Karpas-422 (cell line): ENCODE data around the gene CRISP3. TPM values are rescaled to one million over a fixed set of nuclear protein-coding genes. Genes with fewer than 3 reads are reported as not detected.

Experiments
- DNase-seq: peaks from one replicate; pipeline ENCODE4 v3.0.0-alpha.2; 2015
- H2AFZ ChIP-seq: fragments of 200-600 bp; sonication (generic); 2 replicates; pipeline ENCODE4 v1.6.1; 2014; ENCODE audit warnings: antibody characterized with exemption, low read length, mixed read lengths
- H3K27ac ChIP-seq: fragments of 200-600 bp; sonication (generic); 2 replicates; pipeline ENCODE4 v1.5.1; 2014; ENCODE audit warnings: mild to moderate bottlenecking, low read length, moderate library complexity
- H3K27me3 ChIP-seq: fragments of 200-600 bp; sonication (generic); 2 replicates; pipeline ENCODE4 v1.6.1; 2014; ENCODE audit warnings: low read length, mixed read lengths
- H3K36me3 ChIP-seq: fragments of 200-600 bp; sonication (generic); 2 replicates; pipeline ENCODE4 v1.6.1; 2014; ENCODE audit warnings: low read length, mixed read lengths; ENCODE audit not compliant: insufficient read depth
- H3K4me1 ChIP-seq: fragments of 200-600 bp; sonication (generic); 2 replicates; pipeline ENCODE4 v1.6.1; 2014; ENCODE audit warnings: mild to moderate bottlenecking, low read length, mixed read lengths
- H3K4me2 ChIP-seq: fragments of 200-600 bp; sonication (generic); 2 replicates; pipeline ENCODE4 v1.6.1; 2014; ENCODE audit warnings: low read length, low read depth, mild to moderate bottlenecking; ENCODE audit not compliant: poor library complexity, severe bottlenecking
- H3K4me3 ChIP-seq: fragments of 200-600 bp; sonication (generic); 2 replicates; pipeline ENCODE4 v1.5.1; 2014; ENCODE audit warnings: mild to moderate bottlenecking, antibody characterized with exemption, low read length, mixed read lengths
- H3K79me2 ChIP-seq: fragments of 200-600 bp; sonication (generic); 2 replicates; pipeline ENCODE4 v1.6.1; 2014; ENCODE audit warnings: mild to moderate bottlenecking, low read length, mixed read lengths
- H3K9ac ChIP-seq: fragments of 200-600 bp; sonication (generic); 2 replicates; pipeline ENCODE4 v1.6.0; 2014; ENCODE audit warnings: low read length
- H3K9me2 ChIP-seq: fragments of 200-600 bp; sonication (generic), shearing (Covaris generic); replicated peaks from 2 replicates; pipeline ENCODE4 v1.6.0; 2014; ENCODE audit warnings: mild to moderate bottlenecking, low read length, moderate library complexity; ENCODE audit not compliant: insufficient read depth
- H3K9me3 ChIP-seq: fragments of 300-700, 200-600 bp; sonication (generic); 2 replicates; pipeline ENCODE4 v1.6.1; 2014; ENCODE audit warnings: low read length, mixed read lengths
- H4K20me1 ChIP-seq: fragments of 200-600 bp; sonication (generic); 2 replicates; pipeline ENCODE4 v1.6.1; 2014; ENCODE audit warnings: mild to moderate bottlenecking, antibody characterized with exemption, low read length, low read depth; ENCODE audit not compliant: insufficient read depth
- total RNA-seq: library from RNA; depleted of rRNA; stranded (reverse); fragments of >200 nt; shearing (Covaris generic); gene quantifications from 2 replicates; pipeline ENCODE4 v1.2.3, GENCODE V29; 2014; ENCODE audit warnings: low replicate concordance

The CRISP3 gene
- total RNA-seq, 1 experiment from 2014 or later = not detected

GRCh38 chr6:49772285-49772684, 28.1 kb upstream of the CRISP3 start:
- H3K27me3 ChIP-seq = no peaks in the 10 kb centered on the region

GRCh38 chr6:49766762-49767161, 22.6 kb upstream of the CRISP3 start:
- H3K9ac ChIP-seq = no peak overlapping the region
- H3K4me1 ChIP-seq = no peaks in the 10 kb centered on the region
- DNase-seq = no peak
- no peaks in the 10 kb centered on the region for H3K9me3 ChIP-seq
- no peak overlapping the region for H3K4me3 ChIP-seq
- H3K36me3 ChIP-seq = no peaks in the 10 kb centered on the region
- H3K27ac ChIP-seq = no peak overlapping the region
- H3K79me2 ChIP-seq = no peaks in the 10 kb centered on the region
- no peak overlapping the region for H3K4me2 ChIP-seq
- no peaks in the 10 kb centered on the region for H4K20me1 ChIP-seq
- no peaks in the 10 kb centered on the region for H3K27me3 ChIP-seq
- no peak overlapping the region for H2AFZ ChIP-seq
- no peaks in the 10 kb centered on the region for H3K9me2 ChIP-seq

More at GRCh38 chr6:49772285-49772684, 28.1 kb upstream of the CRISP3 start:
- Histone ChIP-seq H3K27ac (no peak overlapping the region), H4K20me1 (no peaks in the 10 kb centered on the region), H3K4me1 (no peaks in the 10 kb centered on the region), H3K36me3 (no peaks in the 10 kb centered on the region), H3K9me3 (no peaks in the 10 kb centered on the region), H3K79me2 (no peaks in the 10 kb centered on the region), H2AFZ (no peak overlapping the region), H3K4me2 (no peak overlapping the region), H3K4me3 (no peak overlapping the region), H3K9me2 (0 out of 2 replicates have a peak, but pooled peaks cover 3% of the 10 kb centered on the region), H3K9ac (no peak overlapping the region)
- no peak for DNase-seq

GRCh38 chr6:49764571-49765236, 20.5 kb upstream of the CRISP3 start:
- no peak for DNase-seq
- H4K20me1 ChIP-seq = no peaks in the 10 kb centered on the region
- H3K27me3 ChIP-seq = no peaks in the 10 kb centered on the region
- H3K9me3 ChIP-seq = no peaks in the 10 kb centered on the region
- no peaks in the 10 kb centered on the region for H3K4me1 ChIP-seq
- no peaks in the 10 kb centered on the region for H3K79me2 ChIP-seq
- no peak overlapping the region for H2AFZ ChIP-seq
- no peaks in the 10 kb centered on the region for H3K9me2 ChIP-seq
- no peak overlapping the region for H3K27ac ChIP-seq
- no peak overlapping the region for H3K4me2 ChIP-seq
- no peak overlapping the region for H3K4me3 ChIP-seq
- H3K36me3 ChIP-seq = no peaks in the 10 kb centered on the region
- H3K9ac ChIP-seq = no peak overlapping the region

GRCh38 chr6:49743429-49743828, 759 bp downstream of the CRISP3 start:
- H3K4me1 ChIP-seq = no peaks in the 10 kb centered on the region
- H3K4me2 ChIP-seq = no peak overlapping the region
- no peak for DNase-seq
- H2AFZ ChIP-seq = no peak overlapping the region
- no peak overlapping the region for H3K9ac ChIP-seq
- H3K36me3 ChIP-seq = no peaks in the 10 kb centered on the region
- no peaks in the 10 kb centered on the region for H3K9me2 ChIP-seq
- H3K9me3 ChIP-seq = no peaks in the 10 kb centered on the region
- no peaks in the 10 kb centered on the region for H3K79me2 ChIP-seq
- no peak overlapping the region for H3K27ac ChIP-seq
- H3K4me3 ChIP-seq = no peak overlapping the region
- no peaks in the 10 kb centered on the region for H3K27me3 ChIP-seq
- H4K20me1 ChIP-seq = no peaks in the 10 kb centered on the region

- Histone ChIP-seq H3K4me3 (no peak overlapping the region), H3K4me1 (no peaks in the 10 kb centered on the region), H3K9ac (no peak overlapping the region), H4K20me1 (no peaks in the 10 kb centered on the region), H3K27me3 (no peaks in the 10 kb centered on the region), H3K4me2 (no peak overlapping the region), H2AFZ (no peak overlapping the region), H3K9me2 (no peaks in the 10 kb centered on the region), H3K27ac (no peak overlapping the region), H3K79me2 (no peaks in the 10 kb centered on the region), H3K9me3 (no peaks in the 10 kb centered on the region), H3K36me3 (no peaks in the 10 kb centered on the region)
- no peak for DNase-seq
Observed at GRCh38 chr6:49739423-49739822, 4.8 kb downstream of the CRISP3 start.

- Histone ChIP-seq H3K9ac (no peak overlapping the region), H3K79me2 (no peaks in the 10 kb centered on the region), H3K4me1 (no peaks in the 10 kb centered on the region), H3K27ac (no peak overlapping the region), H2AFZ (no peak overlapping the region), H4K20me1 (no peaks in the 10 kb centered on the region), H3K9me2 (no peaks in the 10 kb centered on the region), H3K4me3 (no peak overlapping the region), H3K36me3 (no peaks in the 10 kb centered on the region), H3K9me3 (no peaks in the 10 kb centered on the region), H3K4me2 (no peak overlapping the region), H3K27me3 (no peaks in the 10 kb centered on the region)
- DNase-seq = no peak
Observed at GRCh38 chr6:49736017-49736508, 8.1 kb downstream of the CRISP3 start.

GRCh38 chr6:49733680-49734079, 10.5 kb downstream of the CRISP3 start:
- no peak overlapping the region for H3K4me2 ChIP-seq
- DNase-seq = no peak
- H3K36me3 ChIP-seq = no peaks in the 10 kb centered on the region
- no peak overlapping the region for H3K9ac ChIP-seq
- no peak overlapping the region for H2AFZ ChIP-seq
- H3K27ac ChIP-seq = no peak overlapping the region
- no peaks in the 10 kb centered on the region for H3K9me3 ChIP-seq
- no peaks in the 10 kb centered on the region for H4K20me1 ChIP-seq
- no peaks in the 10 kb centered on the region; the same call in 1 of the 2 replicates for H3K27me3 ChIP-seq
- no peaks in the 10 kb centered on the region for H3K79me2 ChIP-seq
- no peaks in the 10 kb centered on the region for H3K4me1 ChIP-seq
- no peaks in the 10 kb centered on the region for H3K9me2 ChIP-seq
- no peak overlapping the region for H3K4me3 ChIP-seq

- Histone ChIP-seq H2AFZ (no peak overlapping the region), H3K9ac (no peak overlapping the region), H3K4me1 (no peaks in the 10 kb centered on the region), H3K4me2 (no peak overlapping the region), H3K27me3 (no peaks in the 10 kb centered on the region; the same call in 1 of the 2 replicates), H3K36me3 (no peaks in the 10 kb centered on the region), H3K9me2 (no peaks in the 10 kb centered on the region), H3K79me2 (no peaks in the 10 kb centered on the region), H3K9me3 (no peaks in the 10 kb centered on the region), H4K20me1 (no peaks in the 10 kb centered on the region), H3K4me3 (no peak overlapping the region), H3K27ac (no peak overlapping the region)
- DNase-seq = no peak
Observed at GRCh38 chr6:49732781-49733180, 11.4 kb downstream of the CRISP3 start.
